ENCODE results near the gene LIN7C.

LIN7C gene, protein sequence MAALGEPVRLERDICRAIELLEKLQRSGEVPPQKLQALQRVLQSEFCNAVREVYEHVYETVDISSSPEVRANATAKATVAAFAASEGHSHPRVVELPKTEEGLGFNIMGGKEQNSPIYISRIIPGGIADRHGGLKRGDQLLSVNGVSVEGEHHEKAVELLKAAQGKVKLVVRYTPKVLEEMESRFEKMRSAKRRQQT

DNA sequence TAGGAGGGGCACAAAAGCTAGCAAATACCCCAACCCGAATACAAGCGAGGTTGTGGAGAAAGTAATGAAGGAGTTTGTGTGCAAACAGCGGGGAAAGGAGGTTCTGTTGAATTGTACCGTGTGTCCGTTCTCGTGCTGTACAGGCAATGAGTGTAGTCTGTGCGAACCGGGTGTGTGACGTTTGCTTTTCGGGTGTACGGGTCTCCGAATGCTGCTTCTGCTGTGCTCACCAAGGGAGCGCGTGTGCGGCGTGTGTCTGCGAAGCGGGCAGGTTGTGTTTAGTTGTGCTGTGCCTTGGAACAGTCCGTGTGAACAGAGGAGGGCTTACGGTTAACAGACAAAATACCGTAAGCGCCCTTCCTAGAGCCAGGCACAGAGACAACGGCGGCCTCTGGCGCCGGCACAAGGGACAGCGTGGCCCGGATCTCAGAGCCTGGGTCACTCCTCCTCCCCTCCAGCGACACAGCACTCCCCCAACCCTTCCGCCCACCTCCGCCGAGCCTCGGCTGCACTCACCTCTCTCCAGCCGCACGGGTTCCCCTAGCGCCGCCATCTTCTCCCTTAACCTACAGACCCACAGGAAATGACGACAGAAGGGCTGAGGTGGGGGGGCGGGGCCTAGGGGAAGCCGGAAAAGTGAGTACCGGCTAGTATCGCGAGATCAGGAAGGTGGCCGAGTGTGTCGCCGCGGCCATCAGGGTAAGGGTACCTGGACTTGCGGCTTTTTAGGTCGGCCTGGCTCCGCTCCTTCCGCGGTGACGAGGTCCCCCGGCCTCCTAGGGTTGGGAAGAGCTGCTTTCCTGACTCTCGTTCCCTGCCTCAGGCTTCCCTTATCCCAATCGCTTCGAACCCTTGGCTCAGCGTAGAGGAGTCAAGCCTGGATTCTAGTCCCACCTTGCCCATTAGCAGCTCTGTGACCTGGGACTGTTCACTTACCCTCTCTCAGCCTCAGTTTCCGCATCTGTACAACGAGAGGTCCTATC lies at the start of gene LIN7C:
TSS of gene LIN7C (minus strand) at position 570 of the 983 bp plus-strand sequence. CDS start at position 553, 17 bp downstream.
- H3K27me3 Mint-ChIP-seq (ENCODE audit: low read depth): no peaks in the 10 kb centered on the region
- peaks cover 12% of the 10 kb centered on the region for H3K36me3 Mint-ChIP-seq (ENCODE audit: low read depth)
- H3K4me1 Mint-ChIP-seq (ENCODE audit: low read depth): peaks cover 32% of the 10 kb centered on the region
- peak within 1 kb of the TSS; percentile 100 for H3K4me3 Mint-ChIP-seq
- no peaks in the 10 kb centered on the region for H3K9me3 Mint-ChIP-seq
- DNase-seq (ENCODE audit: low spot score): peak; percentile 85
- H3K27ac Mint-ChIP-seq: peak within 1 kb of the TSS; percentile 100

DNA sequence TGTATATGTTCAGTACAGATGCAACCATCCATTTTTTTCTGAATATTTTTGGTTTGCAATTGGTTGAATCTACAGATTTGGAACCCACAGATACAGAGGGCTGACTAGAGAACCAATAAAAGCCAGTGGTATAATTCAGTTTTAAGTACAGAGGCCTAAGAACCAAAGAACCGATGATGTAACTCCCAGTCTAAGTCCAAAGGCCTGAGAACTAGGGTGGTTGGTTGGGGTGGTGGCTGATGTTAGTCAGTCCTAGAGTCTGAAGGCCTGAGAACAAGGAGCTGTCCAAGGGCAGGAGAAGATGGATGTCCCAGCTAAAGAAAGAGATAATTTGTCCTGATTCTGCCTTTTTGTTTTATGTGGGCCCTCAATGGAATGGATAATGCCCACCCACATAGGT lies 48.7 kb upstream of the LIN7C start:
- H3K9me3 Mint-ChIP-seq: no peaks in the 10 kb centered on the region
- H3K27me3 Mint-ChIP-seq (ENCODE audit: low read depth): no peaks in the 10 kb centered on the region
- H3K27ac Mint-ChIP-seq: no peak overlapping the region
- no peaks in the 10 kb centered on the region for H3K36me3 Mint-ChIP-seq (ENCODE audit: low read depth)
- H3K4me1 Mint-ChIP-seq (ENCODE audit: low read depth): no peaks in the 10 kb centered on the region
- H3K4me3 Mint-ChIP-seq: no peak overlapping the region
- no peak for DNase-seq (ENCODE audit: low spot score)

DNA sequence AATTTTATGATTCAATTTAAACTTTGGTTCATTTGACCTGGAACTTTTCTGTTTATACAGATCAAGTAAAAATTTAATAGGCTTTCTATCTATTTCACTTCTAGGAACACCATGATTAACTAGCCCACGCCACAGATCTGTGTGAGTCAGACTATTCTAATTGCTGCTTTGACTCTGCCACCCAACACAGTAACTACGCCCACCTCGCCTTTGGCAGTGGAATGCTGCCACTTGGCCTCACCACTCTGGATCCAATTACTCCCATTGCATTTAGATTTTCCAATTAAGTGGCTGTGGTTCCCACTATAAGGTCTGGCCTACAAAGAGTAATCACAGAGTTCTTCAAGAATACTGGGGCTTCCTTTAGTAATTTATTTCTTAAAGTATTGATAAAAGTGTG lies 46.6 kb upstream of the LIN7C start:
- Mint-ChIP-seq H3K27ac (no peak overlapping the region), H3K4me1 (ENCODE audit: low read depth) (no peaks in the 10 kb centered on the region), H3K36me3 (ENCODE audit: low read depth) (no peaks in the 10 kb centered on the region), H3K9me3 (no peaks in the 10 kb centered on the region), H3K27me3 (ENCODE audit: low read depth) (no peaks in the 10 kb centered on the region), H3K4me3 (no peak overlapping the region)
- no peak for DNase-seq (ENCODE audit: low spot score)

DNA sequence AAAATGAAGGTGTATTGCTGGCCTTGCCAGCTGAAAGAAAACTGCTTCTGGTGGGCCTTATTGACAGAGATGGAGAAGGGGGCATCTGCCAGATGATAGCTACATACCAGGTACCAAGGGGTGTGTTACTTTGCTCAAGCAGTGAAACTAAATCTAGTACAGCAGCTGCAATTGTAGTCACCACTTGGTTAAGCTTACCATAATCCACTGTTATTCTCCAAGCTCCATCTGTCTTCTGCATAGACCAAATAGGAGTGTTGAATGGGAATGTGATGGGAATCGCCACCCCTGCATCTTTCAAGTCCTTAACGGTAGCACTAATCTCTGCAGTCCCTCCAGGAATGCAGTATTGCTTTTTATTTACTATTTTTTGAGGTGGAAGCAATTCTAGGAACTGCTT lies 45.8 kb upstream of the LIN7C start:
- Mint-ChIP-seq H3K36me3 (ENCODE audit: low read depth) (no peaks in the 10 kb centered on the region), H3K27ac (no peak overlapping the region), H3K4me1 (ENCODE audit: low read depth) (no peaks in the 10 kb centered on the region), H3K9me3 (no peaks in the 10 kb centered on the region), H3K4me3 (no peak overlapping the region), H3K27me3 (ENCODE audit: low read depth) (no peaks in the 10 kb centered on the region)
- DNase-seq (ENCODE audit: low spot score): no peak

DNA sequence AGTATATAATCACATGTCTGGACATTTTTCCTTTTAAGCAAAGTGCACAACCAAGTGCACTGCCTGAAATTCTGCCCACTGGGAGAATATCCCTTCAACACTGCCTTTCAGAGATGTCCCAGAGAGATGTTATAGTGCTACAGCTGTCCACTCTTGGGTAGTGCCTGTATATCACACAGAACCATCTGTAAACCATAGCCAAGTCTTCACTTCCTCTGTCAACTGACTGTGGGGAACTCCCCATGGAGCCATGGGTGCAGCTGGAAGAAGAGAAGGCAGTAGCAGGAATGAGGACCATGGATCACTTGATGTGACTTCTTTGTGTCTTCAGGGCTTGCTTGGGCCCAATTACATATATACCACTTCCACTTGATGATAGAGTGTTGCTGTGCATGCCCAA lies 44.6 kb upstream of the LIN7C start:
- no peaks in the 10 kb centered on the region for H3K36me3 Mint-ChIP-seq (ENCODE audit: low read depth)
- H3K27me3 Mint-ChIP-seq (ENCODE audit: low read depth): no peaks in the 10 kb centered on the region
- DNase-seq (ENCODE audit: low spot score): no peak
- H3K27ac Mint-ChIP-seq: no peak overlapping the region
- no peaks in the 10 kb centered on the region for H3K4me1 Mint-ChIP-seq (ENCODE audit: low read depth)
- H3K4me3 Mint-ChIP-seq: no peak overlapping the region
- no peaks in the 10 kb centered on the region for H3K9me3 Mint-ChIP-seq

DNA sequence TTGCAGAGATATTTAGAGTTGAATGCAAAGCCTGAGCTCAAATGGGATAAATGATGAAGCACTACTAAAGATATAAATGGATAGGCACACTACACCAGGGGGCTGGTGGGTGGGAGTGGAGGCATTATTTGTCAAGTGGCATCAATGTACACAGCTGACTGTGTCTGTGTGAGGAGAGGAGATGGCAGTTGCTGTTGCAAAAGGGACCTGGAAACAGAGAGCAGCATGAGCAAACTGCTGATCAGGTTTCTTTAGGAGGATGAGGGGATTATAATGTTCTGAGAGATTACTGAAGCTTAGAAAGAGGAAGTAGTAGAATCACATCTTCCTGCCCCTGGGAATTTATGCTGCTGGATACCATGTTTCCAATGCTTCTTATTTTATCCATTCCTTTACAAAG lies 39.4 kb upstream of the LIN7C start:
- H3K9me3 Mint-ChIP-seq: no peaks in the 10 kb centered on the region
- no peak for DNase-seq (ENCODE audit: low spot score)
- no peaks in the 10 kb centered on the region for H3K27me3 Mint-ChIP-seq (ENCODE audit: low read depth)
- no peak overlapping the region for H3K27ac Mint-ChIP-seq
- H3K4me3 Mint-ChIP-seq: no peak overlapping the region
- H3K4me1 Mint-ChIP-seq (ENCODE audit: low read depth): no peaks in the 10 kb centered on the region
- no peaks in the 10 kb centered on the region for H3K36me3 Mint-ChIP-seq (ENCODE audit: low read depth)

DNA sequence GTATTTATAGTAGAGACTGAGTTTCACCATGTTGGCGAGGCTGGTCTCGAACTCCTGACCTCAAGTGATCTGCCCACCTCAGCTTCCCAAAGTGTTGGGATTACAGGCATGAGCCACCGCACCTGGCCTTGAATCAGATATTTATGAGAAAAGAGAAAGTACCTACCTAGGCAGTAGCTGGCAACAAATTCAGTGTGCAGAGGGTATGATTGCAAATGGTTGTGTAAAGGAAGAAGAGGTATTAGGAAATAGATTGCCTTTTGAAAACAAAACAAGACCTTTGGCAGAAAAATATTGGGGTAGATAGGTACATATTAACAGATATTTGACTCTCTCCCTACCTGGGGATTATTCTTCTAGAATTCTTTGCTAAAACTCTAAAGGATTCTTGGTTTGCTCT lies 38.5 kb upstream of the LIN7C start:
- H3K4me3 Mint-ChIP-seq: no peak overlapping the region
- no peaks in the 10 kb centered on the region for H3K36me3 Mint-ChIP-seq (ENCODE audit: low read depth)
- no peak for DNase-seq (ENCODE audit: low spot score)
- no peaks in the 10 kb centered on the region for H3K27me3 Mint-ChIP-seq (ENCODE audit: low read depth)
- H3K27ac Mint-ChIP-seq: no peak overlapping the region
- H3K9me3 Mint-ChIP-seq: no peaks in the 10 kb centered on the region
- H3K4me1 Mint-ChIP-seq (ENCODE audit: low read depth): no peaks in the 10 kb centered on the region

DNA sequence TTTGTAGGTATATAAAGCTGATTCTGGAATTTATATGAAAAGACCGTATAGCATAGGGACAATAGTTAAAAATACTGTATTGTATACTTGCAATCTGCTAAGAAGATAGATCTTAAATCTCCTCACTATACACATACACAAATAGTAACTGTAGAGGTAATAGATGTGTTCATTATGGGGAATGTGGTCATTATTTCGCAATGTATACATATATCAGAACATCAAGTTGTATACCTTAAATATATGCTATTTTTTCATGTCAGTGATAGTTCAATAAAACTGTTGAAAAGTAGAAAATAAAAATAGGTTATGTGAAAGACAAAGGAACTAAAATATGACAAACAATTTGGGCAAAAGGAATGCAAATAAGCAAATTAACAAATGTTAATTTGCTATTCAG lies 35.2 kb upstream of the LIN7C start:
- no peaks in the 10 kb centered on the region for H3K27me3 Mint-ChIP-seq (ENCODE audit: low read depth)
- H3K36me3 Mint-ChIP-seq (ENCODE audit: low read depth): no peaks in the 10 kb centered on the region

DNA sequence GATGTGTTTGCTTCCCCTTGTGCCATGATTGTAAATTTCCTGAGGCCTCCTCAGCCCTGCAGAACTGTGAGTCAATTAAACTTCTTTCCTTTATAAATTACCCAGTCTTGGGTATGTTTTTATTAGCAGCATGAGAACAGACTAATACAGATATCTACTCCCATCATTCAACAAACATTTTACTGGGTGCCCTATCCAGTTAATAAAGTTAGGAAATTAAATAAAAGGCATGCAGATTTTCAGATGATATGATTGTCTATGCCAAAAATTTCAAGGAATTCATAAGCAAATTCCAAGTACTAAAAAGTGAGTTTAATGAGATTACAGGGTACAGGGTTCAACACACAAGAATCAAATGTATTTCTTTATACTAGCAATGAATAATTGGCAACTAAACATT lies 33.5 kb upstream of the LIN7C start:
- H3K36me3 Mint-ChIP-seq (ENCODE audit: low read depth): no peaks in the 10 kb centered on the region
- no peak overlapping the region for H3K4me3 Mint-ChIP-seq
- H3K27ac Mint-ChIP-seq: no peak overlapping the region
- H3K4me1 Mint-ChIP-seq (ENCODE audit: low read depth): no peaks in the 10 kb centered on the region
- no peaks in the 10 kb centered on the region for H3K27me3 Mint-ChIP-seq (ENCODE audit: low read depth)
- DNase-seq (ENCODE audit: low spot score): no peak
- H3K9me3 Mint-ChIP-seq: no peaks in the 10 kb centered on the region

More for the DNA sequence above, 35.2 kb upstream of the LIN7C start:
- DNase-seq (ENCODE audit: low spot score): no peak
- Mint-ChIP-seq H3K4me3 (no peak overlapping the region), H3K9me3 (no peaks in the 10 kb centered on the region), H3K4me1 (ENCODE audit: low read depth) (no peaks in the 10 kb centered on the region), H3K27ac (no peak overlapping the region)

DNA sequence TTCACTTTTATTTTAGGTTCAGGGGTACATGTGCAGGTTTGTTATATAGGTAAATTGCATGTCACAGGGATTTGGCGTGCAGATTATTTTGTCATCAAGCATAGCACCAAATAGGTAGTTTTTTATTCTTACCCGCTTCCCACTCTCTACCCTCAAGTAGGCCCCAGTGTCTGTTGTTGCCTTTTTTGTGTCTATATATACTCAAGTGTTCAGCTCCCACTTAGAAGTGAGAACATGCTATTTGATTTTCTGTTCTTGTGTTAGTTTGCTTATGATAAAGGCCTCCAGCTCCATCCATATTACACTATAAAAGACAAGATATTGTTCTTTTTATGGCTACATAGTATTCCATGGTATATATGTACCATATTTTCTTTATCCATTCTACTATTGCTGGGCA lies 28.5 kb upstream of the LIN7C start:
- Mint-ChIP-seq H3K4me3 (no peak overlapping the region), H3K4me1 (ENCODE audit: low read depth) (no peaks in the 10 kb centered on the region), H3K27ac (no peak overlapping the region), H3K27me3 (ENCODE audit: low read depth) (no peaks in the 10 kb centered on the region), H3K36me3 (ENCODE audit: low read depth) (no peaks in the 10 kb centered on the region), H3K9me3 (no peaks in the 10 kb centered on the region)
- DNase-seq (ENCODE audit: low spot score): no peak

DNA sequence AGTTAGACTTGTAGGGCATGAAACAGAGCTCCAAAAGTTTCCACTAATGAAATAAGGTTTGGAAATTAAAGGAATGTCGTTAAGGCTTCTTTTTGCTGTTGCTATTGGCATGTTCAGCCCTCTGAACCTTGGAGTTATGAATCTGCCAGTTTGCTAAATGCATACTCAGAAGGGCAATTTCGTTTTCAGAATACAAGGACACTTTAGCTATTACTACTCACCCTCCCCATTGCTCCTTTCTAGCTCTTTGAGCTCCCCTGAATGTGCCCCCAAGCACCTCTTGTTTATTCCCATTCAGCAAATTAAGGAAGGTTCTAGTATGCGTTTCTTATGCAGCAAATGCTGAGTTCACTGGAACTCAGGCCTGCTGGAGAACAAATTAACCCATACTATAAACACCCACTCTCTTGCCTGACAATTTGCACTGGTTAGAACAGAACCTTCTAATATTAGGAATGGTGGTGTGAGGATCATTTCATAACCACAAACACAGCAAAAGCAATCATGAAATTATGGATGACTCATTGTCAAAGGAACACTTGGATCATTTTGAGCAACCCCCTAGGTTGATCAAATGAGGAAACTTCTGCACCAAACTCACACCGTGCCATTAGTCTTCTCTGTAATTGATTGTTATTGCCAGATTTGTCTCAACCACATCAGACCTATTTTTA lies 26.2 kb upstream of the LIN7C start:
- Mint-ChIP-seq H3K9me3 (no peaks in the 10 kb centered on the region), H3K4me3 (no peak overlapping the region), H3K27ac (no peak overlapping the region), H3K4me1 (ENCODE audit: low read depth) (no peaks in the 10 kb centered on the region), H3K36me3 (ENCODE audit: low read depth) (no peaks in the 10 kb centered on the region), H3K27me3 (ENCODE audit: low read depth) (no peaks in the 10 kb centered on the region)
- no peak for DNase-seq (ENCODE audit: low spot score)

DNA sequence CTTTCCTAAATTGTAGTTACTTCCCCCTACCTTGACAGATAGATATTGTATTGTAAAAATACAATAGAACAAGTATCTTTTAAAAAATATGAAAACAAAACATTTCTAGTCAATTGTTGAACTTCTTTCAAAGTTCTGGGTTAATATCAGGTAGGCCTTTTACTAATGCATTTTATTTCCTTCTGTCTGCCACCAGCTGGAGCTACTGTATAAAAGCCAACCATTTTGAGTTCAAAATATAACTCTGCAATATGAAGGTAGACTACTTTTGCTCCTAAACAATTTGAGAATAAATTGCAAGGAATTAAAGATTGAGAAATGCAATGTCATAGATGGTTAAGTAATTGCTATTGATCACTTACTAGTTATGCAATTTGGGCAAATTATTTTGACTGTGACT lies 22.1 kb upstream of the LIN7C start:
- Mint-ChIP-seq H3K36me3 (ENCODE audit: low read depth) (no peaks in the 10 kb centered on the region), H3K4me1 (ENCODE audit: low read depth) (no peaks in the 10 kb centered on the region), H3K4me3 (no peak overlapping the region), H3K27me3 (ENCODE audit: low read depth) (no peaks in the 10 kb centered on the region), H3K27ac (no peak overlapping the region), H3K9me3 (no peaks in the 10 kb centered on the region)
- no peak for DNase-seq (ENCODE audit: low spot score)

DNA sequence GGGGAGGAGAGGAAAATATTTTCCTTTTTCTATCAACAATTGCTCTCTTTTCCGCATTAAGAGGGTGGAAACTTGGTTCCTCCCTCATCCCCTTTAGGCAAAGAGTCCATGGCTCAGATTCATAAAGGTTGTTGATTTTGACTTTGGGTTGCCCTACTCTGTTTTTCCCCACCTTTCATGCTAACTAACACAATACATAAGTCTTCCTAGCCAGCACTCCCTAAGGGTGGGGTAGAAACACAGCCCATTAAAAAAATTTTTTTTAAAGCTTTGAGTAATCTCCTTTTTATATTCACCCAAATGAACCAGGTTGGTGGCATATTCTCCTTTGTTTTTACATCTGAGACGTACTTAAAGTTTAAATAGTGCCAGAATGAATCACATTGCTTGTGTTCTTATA lies 20.0 kb upstream of the LIN7C start:
- Mint-ChIP-seq H3K36me3 (ENCODE audit: low read depth) (no peaks in the 10 kb centered on the region), H3K27ac (no peak overlapping the region), H3K27me3 (ENCODE audit: low read depth) (no peaks in the 10 kb centered on the region), H3K9me3 (no peaks in the 10 kb centered on the region), H3K4me1 (ENCODE audit: low read depth) (no peaks in the 10 kb centered on the region), H3K4me3 (no peak overlapping the region)
- no peak for DNase-seq (ENCODE audit: low spot score)

DNA sequence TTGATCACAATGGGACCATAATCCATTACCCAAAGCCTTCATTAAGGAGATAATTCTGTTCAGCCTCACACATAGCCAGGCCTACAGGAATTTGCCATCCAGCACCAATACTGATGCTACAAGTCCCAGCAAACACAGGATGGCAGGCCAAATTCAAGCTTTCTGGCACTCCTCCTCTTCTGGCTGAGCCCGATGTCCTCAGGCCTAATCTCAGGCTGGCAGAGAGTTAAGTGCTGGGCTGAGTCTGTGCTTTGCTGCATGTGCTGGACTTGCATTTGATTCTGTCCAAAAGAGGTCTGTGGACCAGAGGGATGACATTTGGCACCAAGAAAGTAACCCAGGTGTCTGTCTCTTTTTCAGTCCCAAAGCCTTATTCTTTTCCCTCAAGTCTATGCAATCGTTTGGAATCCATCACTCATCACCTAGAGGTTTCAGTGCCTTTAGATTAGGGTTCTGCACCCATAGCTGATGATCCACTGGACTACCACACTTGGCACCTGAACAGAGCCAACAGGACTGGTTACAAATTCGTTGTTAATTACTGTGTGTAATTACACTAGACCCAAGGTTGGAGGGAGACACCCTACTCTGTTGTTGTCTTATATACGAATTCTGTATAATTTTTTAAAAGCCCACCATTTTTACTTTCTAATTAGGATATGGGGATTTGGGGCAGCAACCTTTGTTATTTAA lies 19.4 kb upstream of the LIN7C start:
- H3K36me3 Mint-ChIP-seq (ENCODE audit: low read depth): no peaks in the 10 kb centered on the region
- H3K4me3 Mint-ChIP-seq: no peak overlapping the region
- H3K9me3 Mint-ChIP-seq: no peaks in the 10 kb centered on the region
- DNase-seq (ENCODE audit: low spot score): no peak
- no peak overlapping the region for H3K27ac Mint-ChIP-seq
- no peaks in the 10 kb centered on the region for H3K27me3 Mint-ChIP-seq (ENCODE audit: low read depth)
- no peaks in the 10 kb centered on the region for H3K4me1 Mint-ChIP-seq (ENCODE audit: low read depth)
